ELF-1 (cell line): ENCODE results near the gene SLF2.

Experiments
- DNase-seq: peaks from one replicate; pipeline ENCODE4 v3.0.0-alpha.2; 2016; ENCODE audit warnings: low read depth, low spot score

Gene SLF2

DNA sequence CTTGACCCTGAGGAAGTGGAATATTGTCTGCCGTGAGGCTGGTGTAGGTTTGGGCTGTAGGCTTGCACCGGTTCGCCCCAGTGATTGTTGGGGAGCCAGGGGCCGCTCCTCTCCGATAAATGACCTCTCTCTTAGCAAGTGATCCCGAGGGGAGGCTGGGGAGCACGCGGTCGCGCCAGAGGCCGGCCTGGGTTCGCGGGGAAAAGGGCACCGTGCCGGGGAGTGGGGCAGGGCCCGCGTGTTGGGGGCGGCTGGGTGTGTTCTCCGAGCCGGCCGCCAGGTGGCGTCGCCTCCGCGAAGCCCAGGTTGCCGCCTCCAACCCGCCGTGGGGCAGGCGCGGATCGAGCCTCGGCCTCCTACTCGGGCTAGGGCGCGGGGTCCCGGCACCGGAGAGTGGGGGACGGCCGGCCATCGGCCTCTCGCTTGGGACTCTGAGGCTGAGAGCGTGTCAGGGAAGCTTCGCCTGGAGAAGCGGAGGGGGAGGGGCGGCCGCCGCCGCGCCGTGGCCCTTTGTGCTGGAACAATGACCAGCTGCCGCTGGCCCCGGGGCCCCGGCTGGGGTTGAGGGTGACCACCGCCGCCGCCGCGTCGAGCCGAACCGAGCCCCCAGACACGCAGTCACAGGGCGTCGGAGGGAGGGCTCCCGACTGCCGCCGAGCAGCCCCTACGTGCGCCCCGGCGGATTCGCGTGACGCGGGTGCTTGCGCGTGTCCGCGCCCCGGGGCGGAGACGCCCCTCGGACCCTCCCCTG, 86.4 kb downstream of the SLF2 start:
- DNase-seq, result peak; percentile 84

DNA sequence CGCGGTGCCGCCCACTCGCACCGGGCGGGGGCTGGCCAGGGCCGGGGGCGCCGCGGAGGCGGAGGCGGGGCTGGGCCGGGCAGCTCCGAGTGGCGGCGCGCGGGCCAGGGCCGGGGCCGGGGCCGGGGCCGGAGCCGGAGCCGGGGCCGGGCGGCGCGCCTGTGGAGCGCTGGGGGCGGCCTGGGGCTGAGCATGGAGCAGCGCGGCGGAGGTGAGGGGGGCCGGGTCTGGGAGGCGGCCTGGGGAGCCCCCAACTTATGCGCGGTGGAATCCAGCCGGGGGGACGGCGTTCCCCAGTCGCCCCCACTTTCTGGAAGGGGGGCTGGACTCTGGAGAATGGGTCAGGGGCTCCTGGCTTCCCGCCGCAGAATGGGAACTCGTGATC, 87.0 kb downstream of the SLF2 start, which contains the start of gene LZTS2:
TSS of gene LZTS2 (plus strand) at position 67 of the 385 bp plus-strand sequence. CDS start 2,731 bp downstream, outside the sequence.
- DNase-seq, result no peak

DNA sequence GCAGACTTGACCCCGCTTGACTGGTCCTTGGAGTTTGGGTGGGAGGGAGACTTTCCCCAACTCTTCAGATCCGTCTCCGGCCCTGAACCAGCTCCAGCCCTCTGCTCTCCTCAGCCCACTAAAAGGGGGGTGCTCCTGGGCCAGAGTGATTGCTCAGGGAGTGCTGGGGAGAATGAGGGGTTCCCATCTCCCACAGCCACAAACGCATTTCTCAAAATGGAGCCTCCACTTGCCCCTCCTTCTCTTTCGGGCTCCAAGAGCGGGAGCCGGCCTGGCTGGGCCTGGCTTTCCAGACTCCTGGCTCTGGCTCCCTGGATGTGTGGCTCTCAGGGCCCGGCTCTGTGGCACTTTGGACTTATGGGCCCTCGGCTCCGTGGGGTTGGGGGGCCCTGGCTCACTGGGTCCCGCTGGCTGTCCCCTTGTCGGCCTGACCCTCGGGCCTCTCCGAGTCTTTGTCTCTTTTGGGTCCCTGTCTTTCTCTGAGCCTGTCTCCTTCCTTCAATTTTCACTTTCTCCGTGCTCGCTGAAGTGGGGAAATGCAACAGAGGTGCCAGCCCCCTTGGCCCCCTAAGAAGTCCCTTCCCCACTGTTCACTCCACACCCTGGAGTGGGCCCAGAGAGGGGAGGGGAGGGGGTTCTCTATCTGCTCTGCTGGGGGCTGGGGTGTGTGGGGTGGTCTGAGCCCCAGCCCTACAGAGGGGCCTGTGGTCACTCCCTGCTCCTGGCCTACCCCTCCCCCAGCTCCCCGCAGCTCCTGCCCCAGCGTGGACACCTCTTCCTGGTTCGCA, 87.6 kb downstream of the SLF2 start:
- DNase-seq, result peak; percentile 42

DNA sequence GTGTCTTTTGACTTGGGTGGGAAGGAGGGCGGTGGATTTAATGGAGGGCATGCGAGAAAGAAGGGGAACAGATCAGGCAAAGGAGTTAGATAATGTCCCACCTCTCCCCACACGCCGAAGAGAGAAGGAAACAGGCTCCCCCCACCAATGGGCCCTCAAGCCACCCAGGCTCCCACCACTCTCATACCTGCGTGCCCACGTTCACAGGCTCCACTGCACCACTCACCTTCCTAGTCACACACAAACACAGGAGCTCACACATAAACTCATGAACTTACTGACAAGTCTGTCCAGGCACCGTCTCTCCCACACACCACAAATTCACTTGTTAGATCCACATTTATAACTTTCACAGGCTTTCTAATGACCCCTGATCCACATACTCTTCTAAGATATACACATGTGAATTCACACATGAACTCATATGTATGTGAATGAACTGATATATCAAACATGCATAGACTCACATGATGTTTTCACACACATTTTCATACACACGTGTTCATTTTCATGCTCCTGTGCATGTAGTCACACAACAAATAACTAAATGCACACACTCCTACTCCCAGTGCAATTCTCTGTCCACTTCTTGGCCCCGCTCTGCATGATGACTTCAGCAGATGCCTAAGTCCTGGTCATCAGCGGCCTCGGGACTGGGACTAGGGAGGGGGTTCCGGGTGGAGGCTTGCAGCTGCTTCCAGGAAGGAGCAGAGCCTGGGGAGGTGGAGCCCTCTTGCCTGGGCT, 88.3 kb downstream of the SLF2 start:
- peak; percentile 48 for DNase-seq

DNA sequence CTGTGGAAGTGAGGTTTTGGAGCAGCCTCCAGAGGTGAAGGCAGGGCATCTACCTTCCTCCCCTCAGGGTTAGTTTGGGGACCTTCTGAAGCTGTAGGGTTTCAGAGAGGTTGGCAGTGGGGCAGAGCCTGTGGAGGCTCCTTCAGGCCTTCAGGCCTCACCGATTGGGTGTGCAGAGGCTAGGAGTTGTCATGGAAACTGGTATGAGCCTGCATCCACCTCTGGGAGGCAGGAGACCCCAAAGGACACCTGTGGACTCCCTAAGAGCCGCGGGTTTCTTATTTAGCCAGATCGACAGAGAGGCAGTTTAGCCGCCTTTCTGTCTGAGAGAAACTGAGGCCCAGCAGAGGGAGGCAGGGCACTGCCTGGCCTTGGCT, 88.9 kb downstream of the SLF2 start:
- DNase-seq, result no peak

DNA sequence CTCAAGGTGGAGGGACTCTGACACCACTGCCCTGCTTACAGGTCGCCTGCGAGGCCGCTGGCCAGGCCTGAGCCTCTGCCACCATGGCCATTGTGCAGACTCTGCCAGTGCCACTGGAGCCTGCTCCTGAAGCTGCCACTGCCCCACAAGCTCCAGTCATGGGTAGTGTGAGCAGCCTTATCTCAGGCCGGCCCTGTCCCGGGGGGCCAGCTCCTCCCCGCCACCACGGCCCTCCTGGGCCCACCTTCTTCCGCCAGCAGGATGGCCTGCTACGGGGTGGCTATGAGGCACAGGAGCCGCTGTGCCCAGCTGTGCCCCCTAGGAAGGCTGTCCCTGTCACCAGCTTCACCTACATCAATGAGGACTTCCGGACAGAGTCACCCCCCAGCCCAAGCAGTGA, 89.7 kb downstream of the SLF2 start:
- no peak for DNase-seq

DNA sequence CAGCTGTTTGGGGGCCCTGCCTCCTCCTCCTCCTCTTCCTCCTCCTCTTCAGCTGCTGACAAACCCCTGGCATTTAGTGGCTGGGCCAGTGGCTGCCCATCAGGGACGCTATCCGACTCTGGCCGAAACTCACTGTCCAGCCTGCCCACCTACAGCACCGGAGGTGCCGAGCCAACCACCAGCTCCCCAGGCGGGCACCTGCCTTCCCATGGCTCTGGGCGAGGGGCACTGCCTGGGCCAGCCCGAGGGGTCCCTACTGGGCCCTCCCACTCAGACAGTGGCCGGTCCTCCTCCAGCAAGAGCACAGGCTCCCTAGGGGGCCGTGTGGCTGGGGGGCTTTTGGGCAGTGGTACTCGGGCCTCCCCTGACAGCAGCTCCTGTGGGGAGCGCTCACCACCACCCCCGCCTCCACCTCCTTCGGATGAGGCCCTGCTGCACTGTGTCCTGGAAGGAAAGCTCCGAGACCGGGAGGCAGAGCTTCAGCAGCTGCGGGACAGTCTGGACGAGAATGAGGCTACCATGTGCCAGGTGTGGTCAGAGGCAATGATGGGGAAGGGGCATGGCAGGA, 91.0 kb downstream of the SLF2 start:
- no peak for DNase-seq

DNA sequence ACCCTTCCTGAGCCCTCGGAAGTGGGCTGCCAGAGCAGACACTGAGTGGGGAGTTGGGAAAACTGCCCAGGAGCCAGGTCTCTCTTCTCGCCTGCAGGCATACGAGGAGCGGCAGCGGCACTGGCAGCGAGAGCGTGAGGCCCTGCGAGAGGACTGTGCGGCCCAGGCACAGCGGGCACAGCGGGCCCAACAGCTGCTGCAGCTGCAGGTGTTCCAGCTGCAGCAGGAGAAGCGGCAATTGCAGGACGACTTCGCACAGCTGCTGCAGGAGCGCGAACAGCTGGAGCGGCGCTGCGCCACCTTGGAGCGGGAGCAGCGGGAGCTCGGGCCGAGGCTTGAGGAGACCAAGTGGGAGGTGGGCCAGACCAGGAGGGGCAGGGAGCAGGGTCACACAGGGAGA, 92.6 kb downstream of the SLF2 start:
- DNase-seq, result no peak

DNA sequence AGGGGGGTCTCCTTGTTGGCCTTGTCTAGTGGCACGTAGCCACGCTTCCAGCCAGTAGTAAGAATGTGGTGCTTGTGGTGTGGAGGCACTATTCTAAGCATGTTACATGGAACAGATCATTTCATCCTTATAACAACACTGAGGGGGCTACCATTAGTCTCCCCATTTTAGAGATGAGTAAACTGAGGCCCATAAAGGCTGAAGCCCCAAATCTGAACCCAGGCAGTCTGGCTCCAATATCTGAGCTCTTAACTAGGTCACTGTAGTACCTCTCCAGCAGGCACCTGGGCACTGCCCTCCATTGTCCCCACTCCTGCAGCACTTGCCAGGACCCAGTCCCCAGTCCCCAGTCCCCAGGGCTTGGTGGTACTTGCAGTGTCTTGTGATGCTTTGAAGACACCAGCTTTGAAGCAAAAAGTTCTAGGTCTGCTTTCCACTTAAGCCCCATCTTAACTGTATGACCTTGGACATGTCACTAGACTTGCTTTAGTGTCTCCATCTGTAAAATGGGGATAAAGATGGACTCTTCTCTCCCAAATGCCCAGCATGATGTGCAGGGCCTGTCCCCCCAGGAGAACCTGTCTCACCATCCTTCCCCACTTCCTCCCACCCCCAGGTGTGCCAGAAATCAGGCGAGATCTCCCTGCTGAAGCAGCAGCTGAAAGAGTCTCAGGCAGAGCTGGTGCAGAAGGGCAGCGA, 93.3 kb downstream of the SLF2 start:
- no peak for DNase-seq

DNA sequence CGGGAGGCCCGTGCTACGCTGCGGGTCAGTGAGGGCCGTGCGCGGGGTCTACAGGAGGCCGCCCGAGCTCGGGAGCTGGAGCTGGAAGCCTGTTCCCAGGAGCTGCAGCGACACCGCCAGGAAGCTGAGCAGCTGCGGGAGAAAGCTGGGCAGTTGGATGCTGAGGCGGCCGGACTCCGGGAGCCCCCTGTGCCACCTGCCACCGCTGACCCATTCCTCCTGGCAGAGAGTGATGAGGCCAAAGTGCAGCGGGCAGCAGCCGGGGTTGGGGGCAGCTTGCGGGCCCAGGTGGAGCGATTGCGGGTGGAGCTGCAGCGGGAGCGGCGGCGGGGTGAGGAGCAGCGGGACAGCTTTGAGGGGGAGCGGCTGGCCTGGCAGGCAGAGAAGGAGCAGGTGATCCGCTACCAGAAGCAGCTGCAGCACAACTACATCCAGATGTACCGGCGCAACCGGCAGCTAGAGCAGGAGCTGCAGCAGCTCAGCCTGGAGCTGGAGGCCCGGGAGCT, 93.9 kb downstream of the SLF2 start:
- DNase-seq, result no peak

DNA sequence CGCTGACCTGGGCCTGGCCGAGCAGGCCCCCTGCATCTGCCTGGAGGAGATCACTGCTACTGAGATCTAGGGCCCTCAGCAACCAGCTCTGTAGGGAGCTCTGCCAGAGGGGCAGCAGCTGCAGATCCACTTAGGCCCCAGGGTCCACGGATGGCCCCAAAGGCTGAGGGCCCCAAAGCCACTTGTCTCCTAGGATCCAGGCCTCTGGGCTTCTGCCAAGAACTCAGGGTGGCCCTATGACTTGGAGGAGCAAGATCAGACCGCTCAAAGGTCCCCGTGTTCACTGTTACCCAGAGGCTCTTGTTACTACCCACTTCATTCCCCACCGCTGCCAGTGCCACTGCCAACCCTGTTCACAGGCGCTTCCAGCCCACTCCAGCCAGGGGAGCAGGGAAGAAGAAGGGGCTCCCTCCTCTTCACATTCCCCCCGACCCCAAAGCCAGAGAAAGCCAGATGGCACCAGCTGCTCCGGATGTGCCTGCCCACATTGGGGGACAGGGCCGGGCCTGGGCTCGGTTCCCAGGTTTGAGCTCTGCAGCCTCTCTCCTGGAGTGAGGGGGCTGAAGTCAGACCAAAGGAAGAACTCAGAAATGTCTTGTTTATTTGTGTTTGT, 94.4 kb downstream of the SLF2 start:
- no peak for DNase-seq

DNA sequence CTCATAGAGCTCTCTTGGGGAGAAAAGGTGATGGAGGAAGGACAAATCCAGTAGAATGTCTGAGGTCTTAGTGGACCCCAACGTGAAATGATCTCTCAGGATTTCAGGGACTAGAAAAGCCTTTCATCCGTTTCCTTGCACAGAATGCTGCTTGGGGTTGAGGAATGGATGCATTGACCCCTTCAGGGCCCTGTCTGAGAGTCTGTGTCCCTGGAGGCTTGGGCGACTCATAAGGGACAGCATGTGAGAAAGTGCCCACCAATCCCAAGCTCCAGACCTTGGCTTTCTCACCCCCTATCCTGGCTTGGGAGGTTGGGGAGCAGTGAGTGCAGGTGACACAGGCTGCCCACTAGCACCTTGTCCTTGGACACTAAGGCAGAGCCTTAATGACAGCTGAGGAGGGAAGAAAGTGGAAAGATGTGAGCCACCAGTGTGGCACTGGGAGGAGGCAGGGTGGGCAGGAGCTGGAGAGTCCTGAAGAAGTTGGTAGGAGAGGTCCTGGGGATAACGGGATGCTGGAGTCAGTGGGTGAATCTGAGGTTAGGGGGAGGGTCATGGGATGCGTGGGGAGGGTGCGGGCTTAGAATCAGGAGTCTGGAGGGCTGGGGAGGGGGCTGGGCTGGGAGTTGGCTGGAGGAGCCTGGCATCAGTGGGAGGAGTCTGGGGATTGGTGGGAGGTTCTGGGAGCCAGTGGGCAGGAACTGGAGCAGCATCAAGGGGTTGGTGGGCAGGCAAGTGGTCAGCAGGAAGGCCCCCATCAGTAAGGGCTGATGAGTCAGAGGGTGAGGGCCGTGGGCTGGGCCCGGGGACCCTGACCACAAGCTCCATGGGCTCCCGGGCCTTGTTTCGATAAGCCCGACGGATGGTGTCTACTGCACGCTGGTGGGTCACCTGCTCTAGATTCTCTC, 95.4 kb downstream of the SLF2 start:
- no peak for DNase-seq

DNA sequence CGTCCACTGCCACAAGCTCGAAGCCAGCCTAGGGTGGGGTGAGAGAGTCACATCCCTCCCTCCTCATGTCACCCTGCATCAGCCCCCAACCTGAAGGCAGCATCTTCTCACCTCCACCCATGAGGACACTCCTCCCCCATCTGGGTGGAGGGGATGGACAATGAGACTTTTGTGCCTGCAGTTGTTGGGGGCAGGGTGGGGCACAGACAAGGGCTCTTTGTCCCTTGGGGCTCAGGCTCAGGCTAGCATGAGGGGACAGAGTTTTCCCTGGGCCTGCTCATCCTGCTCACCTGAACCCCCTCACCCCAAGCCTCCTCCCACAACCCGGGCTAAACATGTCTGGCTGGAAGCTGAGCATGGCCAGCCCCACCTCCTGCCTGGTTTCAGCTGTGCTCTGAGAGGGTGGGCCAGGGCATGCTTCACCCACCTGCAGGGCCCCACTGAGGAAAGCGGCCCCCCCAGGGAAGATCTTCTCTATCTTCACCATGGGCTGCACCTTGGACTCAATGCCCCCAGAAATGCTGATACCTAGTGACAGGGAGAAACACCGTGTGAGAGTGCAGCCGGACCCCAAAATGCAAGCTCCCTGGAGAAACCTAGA, 96.2 kb downstream of the SLF2 start:
- no peak for DNase-seq

DNA sequence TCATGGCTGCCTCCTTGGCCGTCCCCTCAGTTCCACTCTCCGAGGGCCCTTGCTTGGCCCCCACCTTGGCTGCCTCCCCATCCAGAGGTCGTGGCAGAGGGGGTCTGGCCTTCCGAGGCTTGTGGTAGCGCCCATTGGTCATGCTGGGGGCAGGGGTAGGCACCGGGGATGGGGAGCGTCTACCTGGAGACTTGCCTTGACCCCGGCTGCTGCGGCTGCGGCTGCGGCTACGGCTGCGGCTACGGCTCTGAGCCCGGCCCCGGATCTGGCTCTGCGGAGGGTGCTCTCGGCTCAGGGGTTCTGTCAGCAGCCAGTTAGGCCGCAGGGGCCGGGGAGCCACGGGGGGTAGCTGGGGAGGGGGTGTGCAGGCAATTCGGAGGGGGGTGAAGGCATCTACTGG, 97.6 kb downstream of the SLF2 start:
- no peak for DNase-seq

DNA sequence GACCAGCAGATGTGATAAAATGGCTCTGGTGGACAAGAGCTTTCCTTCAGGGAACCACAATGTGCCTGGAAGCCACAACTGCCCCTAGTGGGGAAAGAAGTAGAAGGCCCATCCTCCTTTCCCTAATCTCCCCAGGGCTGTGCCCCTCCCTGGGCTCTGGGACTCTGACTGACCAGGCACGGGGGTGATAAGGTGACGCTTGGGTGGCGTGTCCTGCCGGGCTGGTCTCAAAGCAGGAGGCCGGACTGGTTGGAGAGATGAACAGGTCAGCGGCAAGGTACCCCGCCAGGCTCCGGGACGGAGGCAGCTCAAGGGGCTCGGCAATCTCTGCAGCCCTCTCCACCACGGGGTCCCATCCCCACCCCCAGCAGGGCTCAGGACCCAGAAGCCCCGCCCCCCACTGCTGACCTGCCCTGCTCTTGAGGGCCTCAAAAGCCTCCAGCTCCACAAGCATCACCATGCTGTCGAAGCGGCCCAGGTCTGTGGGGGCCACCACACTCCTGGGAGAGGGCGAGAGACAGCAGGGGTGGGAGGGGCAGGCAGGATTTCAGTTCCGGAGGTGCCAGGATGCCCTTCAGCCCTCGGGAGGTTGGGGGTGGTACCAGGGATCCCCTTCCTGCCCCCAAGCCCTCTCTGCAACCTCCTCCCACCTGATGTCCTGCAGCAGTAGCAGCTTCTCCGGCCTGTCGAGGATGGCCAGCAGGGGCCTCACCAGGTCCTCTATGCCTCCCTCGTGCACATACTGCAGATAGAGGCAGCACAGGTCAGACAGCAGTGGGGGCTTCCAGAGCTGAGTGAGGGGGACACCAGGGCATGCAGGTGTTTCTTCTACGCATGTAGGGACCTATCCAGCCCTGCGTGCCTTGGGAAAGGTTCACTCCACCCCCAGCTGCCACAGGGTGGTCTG, 99.0 kb downstream of the SLF2 start:
- DNase-seq, result peak; percentile 61

DNA sequence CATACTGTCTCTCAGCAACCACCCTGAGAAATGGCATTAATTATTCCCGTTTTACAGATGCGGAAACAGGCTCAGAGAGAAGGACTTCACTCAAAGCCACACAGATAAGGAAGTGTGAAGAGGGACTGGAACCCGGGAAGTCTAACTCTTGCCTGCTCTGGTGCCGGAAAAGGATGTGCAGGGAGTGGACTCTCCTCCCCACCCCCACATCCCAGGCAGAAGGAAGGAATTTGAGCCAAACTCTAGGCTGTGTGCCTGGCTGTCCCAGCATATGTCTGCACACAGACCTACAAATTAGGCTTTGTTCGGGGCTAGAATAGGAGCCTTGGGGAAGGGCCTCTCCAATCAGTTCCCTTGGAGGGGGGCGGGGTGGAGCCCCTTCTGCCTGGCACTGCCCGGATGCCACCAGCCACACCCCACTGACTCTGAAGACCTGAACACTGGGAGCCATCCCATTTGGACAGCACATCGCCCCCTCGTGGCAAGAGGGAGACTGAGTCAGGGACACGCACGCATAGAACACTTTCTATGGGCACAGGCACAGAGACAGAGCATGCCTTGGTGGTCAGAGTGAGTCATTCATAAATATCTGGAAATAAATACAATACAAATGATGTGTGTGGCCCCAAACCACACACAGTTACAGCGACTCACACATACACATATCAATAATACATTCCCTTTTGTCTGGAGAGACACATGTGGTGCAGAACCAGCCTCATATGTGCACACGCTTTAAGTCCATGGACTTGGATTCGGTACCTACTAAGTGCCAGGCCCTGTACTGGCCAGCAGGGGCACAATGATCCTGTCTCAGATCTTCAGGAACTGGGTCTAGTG, 100.0 kb downstream of the SLF2 start:
- DNase-seq, result peak; percentile 83

DNA sequence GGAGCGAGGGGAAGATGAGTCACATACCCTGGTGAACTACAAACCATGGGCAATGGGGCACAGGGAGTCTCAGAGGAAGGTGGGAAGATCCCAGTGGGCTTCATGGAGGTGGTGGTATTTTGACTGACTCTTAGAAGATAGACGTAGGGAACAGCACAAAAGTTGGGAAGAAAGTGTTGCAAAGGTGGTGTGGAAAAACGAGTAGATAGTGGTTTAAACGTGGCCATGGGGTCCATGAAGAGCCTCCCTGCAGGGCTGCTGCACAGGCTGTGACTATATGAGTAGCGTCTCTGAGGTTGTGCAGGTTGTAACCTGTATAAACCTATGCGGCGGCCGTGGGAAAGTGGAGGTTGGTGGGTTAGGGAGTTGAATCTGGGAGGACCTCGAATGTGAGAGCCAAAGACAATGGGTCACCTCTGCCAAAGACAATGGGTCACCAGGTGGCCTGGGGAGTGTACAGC, 100.6 kb downstream of the SLF2 start:
- no peak for DNase-seq
